GM13977 (cell line): ENCODE results near the gene GALNT18.

Experiments used
- DNase-seq: peaks from one replicate; pipeline ENCODE4 v3.0.0; 2012; ENCODE audit warnings: low spot score
- CTCF ChIP-seq: IDR thresholded peaks from 2 replicates; pipeline ENCODE4 v1.5.1; 2012; ENCODE audit warnings: mild to moderate bottlenecking, control low read depth; ENCODE audit not compliant: insufficient read depth; ENCODE audit errors: extremely low read depth, missing control alignments
- in situ Hi-C: fragments of 300-500 bp; cut with MboI; formaldehyde crosslinking; loops from one replicate; pipeline ENCODE4 v1.12.0; 2022; ENCODE audit warnings: low sequenced_read_pairs, low pct_unique_long_range_greater_than_20kb, mixed read lengths, inconsistent platforms; ENCODE audit not compliant: unreplicated experiment

Gene GALNT18

DNA sequence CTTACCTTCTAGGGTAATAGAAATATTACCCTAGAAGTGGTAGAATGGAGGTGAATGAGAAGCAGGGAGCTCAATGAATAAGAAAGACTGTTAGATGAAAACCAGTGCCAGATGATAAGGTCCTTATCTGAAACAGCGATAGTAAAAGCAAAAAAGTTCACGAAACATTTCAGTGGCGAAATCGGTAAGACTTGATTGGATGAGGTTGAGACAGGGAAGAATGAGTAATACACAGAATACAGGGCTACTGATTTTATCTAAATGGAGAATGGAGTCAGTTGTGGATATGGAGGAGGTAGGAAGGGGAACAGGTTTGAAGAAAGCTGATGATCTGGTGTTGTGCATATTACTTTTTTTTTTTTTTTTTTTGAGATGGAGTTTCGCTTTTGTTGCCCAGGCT, 96.5 kb downstream of the GALNT18 start:
- TF ChIP-seq CTCF = no peak
- in situ Hi-C loops = no loop called here
- DNase-seq = no peak

- no peak for DNase-seq
- TF ChIP-seq CTCF = no peak
- in situ Hi-C loops = no loop called here
Measured at GRCh38 chr11:11524436-11525061, 97.3 kb downstream of the GALNT18 start.

DNA sequence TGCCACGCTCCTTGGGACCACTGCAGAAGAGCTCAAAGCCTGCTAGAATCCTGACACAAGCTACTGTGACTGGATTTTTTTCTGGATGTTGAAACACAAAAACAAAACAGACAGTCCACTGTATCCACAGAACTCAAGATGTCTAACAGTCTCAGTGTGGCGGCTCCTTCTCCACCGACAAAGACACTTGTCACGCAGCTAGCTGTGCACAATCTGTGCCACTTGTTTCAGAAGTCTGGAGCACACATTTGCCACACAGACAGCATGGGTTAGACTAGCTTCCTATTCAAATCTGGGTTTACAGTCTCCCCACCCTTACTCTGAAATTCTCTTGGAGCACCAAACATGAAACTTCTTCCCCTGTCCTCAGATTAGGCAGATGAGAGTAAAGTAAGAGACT, 99.2 kb downstream of the GALNT18 start:
- DNase-seq = no peak
- in situ Hi-C loops = no loop called here
- TF ChIP-seq CTCF = no peak

GRCh38 chr11:11521306-11522002, 100.4 kb downstream of the GALNT18 start:
- in situ Hi-C loops = no loop called here
- TF ChIP-seq CTCF = no peak
- DNase-seq = no peak

DNA sequence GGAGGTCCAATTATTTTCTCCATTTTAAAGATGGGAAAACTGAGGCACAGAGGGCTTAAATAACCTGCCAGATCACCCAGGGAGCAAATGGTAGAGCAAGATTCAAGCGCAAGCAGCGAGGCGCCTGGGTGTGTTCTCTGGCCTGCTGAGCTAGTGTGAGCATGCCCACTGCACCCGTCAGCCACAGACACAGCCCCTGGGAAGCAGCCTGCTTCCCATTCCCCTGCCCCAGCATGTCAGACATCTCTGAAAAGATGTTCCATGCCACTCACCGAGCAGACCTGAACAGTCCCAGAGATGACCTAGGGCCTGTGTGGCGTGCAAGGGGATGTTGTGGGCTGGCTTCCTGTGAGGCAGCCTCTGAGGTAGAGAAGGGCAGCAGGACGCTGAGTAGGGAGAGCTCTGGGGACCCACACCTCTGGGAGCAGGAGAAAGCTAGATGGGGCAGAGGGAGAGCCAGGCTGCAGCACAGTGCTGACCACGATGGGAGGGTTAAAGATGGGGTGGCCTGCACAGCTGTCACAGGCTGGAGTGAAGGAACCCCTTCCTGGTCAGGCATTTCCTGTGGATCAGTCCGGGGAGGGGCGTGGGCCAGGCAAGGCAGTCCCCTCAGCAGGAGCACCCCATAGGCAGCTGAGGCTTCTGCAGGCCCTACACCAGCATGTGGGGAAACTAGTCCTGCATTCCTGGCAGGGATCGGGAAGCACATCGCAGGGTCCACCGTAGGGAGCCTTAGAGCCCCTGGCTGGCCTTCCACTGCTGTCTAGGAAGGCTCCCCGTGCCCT, 101.4 kb downstream of the GALNT18 start:
- no peak for TF ChIP-seq CTCF
- DNase-seq = no peak
- in situ Hi-C loops = no loop called here

GRCh38 chr11:11519184-11519583, 102.6 kb downstream of the GALNT18 start:
- no peak for DNase-seq
- in situ Hi-C loops = no loop called here
- no peak for TF ChIP-seq CTCF
